IPS DF 19.7 (cell line): ENCODE results near the gene TBL1X.

Experiments
- DNase-seq: peaks from one replicate; pipeline ENCODE4 v3.0.0-alpha.2; 2013; ENCODE audit warnings: low read depth, low spot score

TBL1X gene

GRCh38 chrX:9706421-9706820, 241.6 kb downstream of the TBL1X start:
- no peak for DNase-seq

GRCh38 chrX:9707306-9708033, 242.6 kb downstream of the TBL1X start:
- no peak for DNase-seq

- no peak for DNase-seq
These were observed 243.2 kb downstream of the TBL1X start for GRCh38 chrX:9708086-9708485.

- peak; percentile 25 for DNase-seq
These were observed 244.2 kb downstream of the TBL1X start for GRCh38 chrX:9708923-9709553.

GRCh38 chrX:9710332-9710731, 245.5 kb downstream of the TBL1X start:
- no peak for DNase-seq

GRCh38 chrX:9717376-9717775, 252.5 kb downstream of the TBL1X start:
- no peak for DNase-seq

- DNase-seq, result no peak
These were observed 259.9 kb downstream of the TBL1X start for GRCh38 chrX:9724711-9725110.

- no peak for DNase-seq
These were observed 263.4 kb downstream of the TBL1X start for GRCh38 chrX:9728261-9728660.

- DNase-seq, result no peak
These were observed 264.5 kb downstream of the TBL1X start for GRCh38 chrX:9729171-9729885.

- no peak for DNase-seq
These were observed 265.2 kb downstream of the TBL1X start for GRCh38 chrX:9730078-9730477.

GRCh38 chrX:9730752-9731151, 265.9 kb downstream of the TBL1X start:
- no peak for DNase-seq

- DNase-seq, result no peak
These were observed 272.5 kb downstream of the TBL1X start for GRCh38 chrX:9737363-9737762.

- DNase-seq, result no peak
These were observed 273.3 kb downstream of the TBL1X start for GRCh38 chrX:9738151-9738550.

GRCh38 chrX:9739130-9739529, 274.3 kb downstream of the TBL1X start:
- DNase-seq, result no peak

- DNase-seq, result no peak
These were observed 280.7 kb downstream of the TBL1X start for GRCh38 chrX:9745417-9746115.

GRCh38 chrX:9746148-9746888, 281.5 kb downstream of the TBL1X start:
- no peak for DNase-seq

GRCh38 chrX:9747644-9748043, 282.8 kb downstream of the TBL1X start:
- no peak for DNase-seq

- DNase-seq, result no peak
These were observed 284.4 kb downstream of the TBL1X start for GRCh38 chrX:9749146-9749692.

- no peak for DNase-seq
These were observed 292.5 kb downstream of the TBL1X start for GRCh38 chrX:9757366-9757765.

- DNase-seq, result no peak
These were observed 293.3 kb downstream of the TBL1X start for GRCh38 chrX:9758021-9758638.

- DNase-seq, result no peak
These were observed 294.5 kb downstream of the TBL1X start for GRCh38 chrX:9759337-9759736.
